Activated T-cell treated with anti-CD3 and anti-CD28 coated beads, Interleukin-2, amount 50 U/mL, for 4 hours (primary cell): ENCODE data around the gene NTN1. TPM values are rescaled to one million over a fixed set of nuclear protein-coding genes. Genes with fewer than 3 reads are reported as not detected.
A peak's percentile ranks its signal among the peaks of the same experiment; 100 is the strongest.

ENCODE experiments used
- ATAC-seq, 2 donors: fragments of 200-7000 bp; cut with Tn5 transposase; one replicate each; pipeline ENCODE4 v1.10.0; 2021
- DNase-seq: peaks from one replicate; pipeline ENCODE4 v3.0.0-alpha.2; 2020
- H3K27me3 Mint-ChIP-seq: one replicate; pipeline ENCODE4 v1.8.0; 2021; ENCODE audit warnings: low read depth, mixed read lengths
- H3K36me3 Mint-ChIP-seq: one replicate; pipeline ENCODE4 v1.8.0; 2022; ENCODE audit warnings: mixed read lengths; ENCODE audit not compliant: insufficient read depth
- H3K4me1 Mint-ChIP-seq: one replicate; pipeline ENCODE4 v1.8.0; 2021; ENCODE audit warnings: low read depth, mixed read lengths
- H3K4me3 Mint-ChIP-seq: one replicate; pipeline ENCODE4 v1.8.0; 2021; ENCODE audit warnings: mild to moderate bottlenecking, moderate library complexity, mixed read lengths
- H3K9me3 Mint-ChIP-seq: one replicate; pipeline ENCODE4 v1.8.0; 2021; ENCODE audit warnings: mixed read lengths
- total RNA-seq, 3 donors: library from RNA; stranded (reverse); gene quantifications; one replicate each; pipeline ENCODE4 v1.2.1, GENCODE V29; 2021

Gene NTN1
- total RNA-seq, 3 donors from 2014 or later: 0.53 to 0.71 (median 0.55) TPM

DNA sequence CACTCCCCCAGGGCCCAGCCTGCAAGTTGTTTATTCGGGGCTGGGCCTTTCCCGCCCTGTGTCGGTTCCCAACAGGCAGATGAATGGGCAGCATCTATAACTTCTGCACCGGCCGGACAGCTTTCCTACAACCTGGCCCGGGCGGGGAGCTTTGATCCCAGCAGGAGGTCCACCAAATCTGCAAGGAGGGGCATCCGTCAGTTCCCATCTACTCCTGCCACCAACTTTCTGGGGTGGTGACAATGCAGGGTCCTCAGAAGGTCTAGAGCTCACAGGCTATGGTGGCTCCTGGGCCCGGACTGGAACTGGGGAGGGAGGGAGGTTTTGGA lies 211.9 kb downstream of the NTN1 start:
- DNase-seq (no peak), ATAC-seq (no peak)
- Mint-ChIP-seq H3K4me1 (peaks cover 2% of the 10 kb centered on the region), H3K36me3 (no peaks in the 10 kb centered on the region), H3K4me3 (no peak overlapping the region), H3K27me3 (peaks cover 7% of the 10 kb centered on the region), H3K9me3 (no peaks in the 10 kb centered on the region)

GRCh38 chr17:9233761-9234160 lies 212.5 kb downstream of the NTN1 start:
- ATAC-seq (no peak), DNase-seq (no peak)
- H3K27me3 Mint-ChIP-seq: peaks cover 7% of the 10 kb centered on the region
- no peaks in the 10 kb centered on the region for H3K9me3 Mint-ChIP-seq
- H3K4me1 Mint-ChIP-seq: peaks cover 5% of the 10 kb centered on the region
- H3K4me3 Mint-ChIP-seq: no peak overlapping the region
- H3K36me3 Mint-ChIP-seq: no peaks in the 10 kb centered on the region

- H3K9me3 Mint-ChIP-seq: no peaks in the 10 kb centered on the region
- H3K4me3 Mint-ChIP-seq: no peak overlapping the region
- no peak for ATAC-seq
- peaks cover 6% of the 10 kb centered on the region for H3K27me3 Mint-ChIP-seq
- peaks cover 12% of the 10 kb centered on the region for H3K4me1 Mint-ChIP-seq
- no peak for DNase-seq
- H3K36me3 Mint-ChIP-seq: no peaks in the 10 kb centered on the region
Measured at GRCh38 chr17:9234389-9234945, 213.2 kb downstream of the NTN1 start.

GRCh38 chr17:9235346-9235745 lies 214.0 kb downstream of the NTN1 start:
- ATAC-seq (peak in 1 of 2 donors; percentile 17), DNase-seq (no peak)
- Mint-ChIP-seq H3K9me3 (no peaks in the 10 kb centered on the region), H3K27me3 (peaks cover 4% of the 10 kb centered on the region), H3K36me3 (no peaks in the 10 kb centered on the region), H3K4me1 (peaks cover 15% of the 10 kb centered on the region), H3K4me3 (no peak overlapping the region)

DNA sequence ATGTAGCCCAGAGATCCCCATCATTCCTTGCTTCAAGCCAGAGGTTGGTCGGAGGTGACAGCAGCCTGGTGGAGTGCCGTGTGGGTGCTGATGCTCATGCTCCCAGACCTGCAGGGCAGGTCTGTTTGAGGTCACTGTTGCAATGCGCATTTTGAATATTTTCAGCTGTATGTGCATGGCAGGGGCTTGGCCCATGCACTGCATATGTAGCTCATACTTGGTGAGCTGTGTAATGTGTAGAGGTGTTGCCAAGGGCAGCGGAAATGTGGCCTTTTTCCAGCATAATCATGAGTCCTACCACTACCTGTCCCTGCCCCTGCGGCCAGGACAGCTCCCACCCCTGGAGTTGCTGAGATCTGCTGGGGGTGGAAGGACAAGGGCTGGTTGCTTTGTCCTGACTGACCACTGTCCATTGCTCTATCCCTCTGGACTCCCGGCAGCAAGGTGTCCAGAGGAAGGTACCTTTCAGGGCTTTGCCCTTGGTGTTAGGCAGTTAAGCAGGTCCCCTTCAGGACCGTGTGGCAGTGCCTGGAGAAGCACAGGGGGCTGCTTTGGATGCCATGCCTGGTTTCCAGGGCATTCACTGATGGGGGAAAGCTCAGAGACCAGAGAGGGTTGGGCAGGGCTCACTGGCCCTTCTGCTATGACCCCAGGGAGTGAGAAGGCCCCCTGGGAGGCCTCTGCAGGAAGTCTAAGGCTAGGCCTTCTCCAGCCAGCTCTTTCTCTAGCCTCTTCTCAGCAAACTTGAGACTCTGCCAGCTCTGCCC lies 215.2 kb downstream of the NTN1 start:
- no peaks in the 10 kb centered on the region for H3K9me3 Mint-ChIP-seq
- H3K36me3 Mint-ChIP-seq: no peaks in the 10 kb centered on the region
- DNase-seq (no peak), ATAC-seq (no peak)
- peaks cover 18% of the 10 kb centered on the region for H3K4me1 Mint-ChIP-seq
- H3K4me3 Mint-ChIP-seq: no peak overlapping the region
- H3K27me3 Mint-ChIP-seq: peaks cover 3% of the 10 kb centered on the region

- peaks cover 20% of the 10 kb centered on the region for H3K4me1 Mint-ChIP-seq
- DNase-seq: no peak
- H3K27me3 Mint-ChIP-seq: peaks cover 3% of the 10 kb centered on the region
- no peaks in the 10 kb centered on the region for H3K36me3 Mint-ChIP-seq
- no peak overlapping the region for H3K4me3 Mint-ChIP-seq
- H3K9me3 Mint-ChIP-seq: no peaks in the 10 kb centered on the region
- ATAC-seq: no peak
Measured at GRCh38 chr17:9237053-9237410, 215.7 kb downstream of the NTN1 start.

DNA sequence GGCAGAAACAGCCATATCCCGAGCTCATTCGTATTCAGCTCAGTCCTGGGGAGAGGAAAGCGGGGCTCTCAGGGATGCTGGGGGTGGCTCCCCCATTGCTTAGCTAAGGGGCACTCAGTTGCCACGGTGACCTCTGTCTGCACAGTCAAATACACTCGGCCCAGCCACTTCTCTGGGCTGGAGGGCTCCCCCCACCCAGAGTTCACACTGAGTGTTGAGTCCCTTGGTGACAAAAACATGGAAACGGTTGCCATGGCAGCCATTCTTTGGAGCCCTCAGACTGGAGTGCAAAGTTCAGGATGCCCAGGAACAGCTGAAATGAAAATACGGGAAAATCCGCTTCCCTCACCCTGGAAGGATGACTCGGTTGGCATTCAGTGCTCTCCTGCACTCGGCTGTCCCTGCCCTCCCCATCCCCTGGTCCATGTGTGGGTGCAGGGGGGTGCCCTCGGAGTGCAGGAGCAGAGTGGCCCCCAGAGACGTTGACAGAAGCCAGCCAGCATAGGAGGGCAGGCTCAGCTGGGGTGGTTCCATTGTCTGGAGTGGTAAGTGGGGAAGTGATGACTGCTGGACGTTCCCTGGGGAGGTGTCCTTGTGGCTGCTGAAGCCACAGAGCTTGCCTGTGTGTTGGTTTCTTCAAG lies 216.5 kb downstream of the NTN1 start:
- Mint-ChIP-seq H3K9me3 (no peaks in the 10 kb centered on the region), H3K4me3 (peak overlapping the region; percentile 60), H3K27me3 (peaks cover 3% of the 10 kb centered on the region), H3K36me3 (no peaks in the 10 kb centered on the region), H3K4me1 (peaks cover 20% of the 10 kb centered on the region)
- ATAC-seq (no peak), DNase-seq (no peak)

DNA sequence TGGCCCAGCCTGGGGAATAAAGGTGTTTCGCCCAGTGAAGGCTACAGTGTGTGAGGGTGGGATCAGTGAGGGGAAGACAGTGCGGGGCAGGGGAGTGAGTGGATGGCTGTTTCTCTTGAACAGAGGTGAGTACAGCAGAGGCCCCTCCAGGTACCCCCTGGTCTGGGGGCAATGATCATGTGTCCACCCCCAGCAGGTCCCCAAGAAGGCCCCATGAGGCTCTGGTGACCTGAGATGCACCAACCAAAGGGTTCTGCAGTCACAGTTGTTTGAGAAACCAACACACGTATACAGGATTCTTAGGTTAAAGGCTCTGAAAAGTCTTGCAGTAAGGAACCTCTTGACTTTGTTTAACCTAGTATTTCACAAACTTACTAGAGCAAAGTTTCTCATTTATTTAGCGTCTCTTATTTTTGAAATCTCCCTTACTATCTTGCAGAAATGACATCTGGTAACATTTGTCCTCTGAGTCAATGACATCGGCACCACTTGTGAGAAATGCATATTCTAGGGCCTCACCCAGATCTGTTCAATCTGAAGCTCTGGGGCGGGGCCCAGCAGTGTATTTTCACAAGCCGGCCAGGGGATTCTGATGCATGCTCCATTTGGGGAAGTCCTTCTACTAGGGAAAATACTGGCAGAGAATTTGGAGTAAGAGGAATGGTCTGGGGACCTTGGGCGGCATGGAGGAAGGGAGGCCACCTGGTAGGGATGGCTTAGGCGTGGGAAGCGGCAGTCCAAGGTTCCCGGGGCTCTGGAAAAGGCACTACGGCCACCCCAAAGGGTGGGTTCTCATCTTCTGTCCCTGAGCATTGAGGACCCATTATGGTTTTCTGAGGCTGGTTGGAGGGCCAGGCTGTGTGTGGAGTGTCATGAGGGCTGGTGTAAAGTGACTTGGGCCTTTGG lies 217.3 kb downstream of the NTN1 start:
- DNase-seq: no peak
- peaks cover 20% of the 10 kb centered on the region for H3K4me1 Mint-ChIP-seq

DNA sequence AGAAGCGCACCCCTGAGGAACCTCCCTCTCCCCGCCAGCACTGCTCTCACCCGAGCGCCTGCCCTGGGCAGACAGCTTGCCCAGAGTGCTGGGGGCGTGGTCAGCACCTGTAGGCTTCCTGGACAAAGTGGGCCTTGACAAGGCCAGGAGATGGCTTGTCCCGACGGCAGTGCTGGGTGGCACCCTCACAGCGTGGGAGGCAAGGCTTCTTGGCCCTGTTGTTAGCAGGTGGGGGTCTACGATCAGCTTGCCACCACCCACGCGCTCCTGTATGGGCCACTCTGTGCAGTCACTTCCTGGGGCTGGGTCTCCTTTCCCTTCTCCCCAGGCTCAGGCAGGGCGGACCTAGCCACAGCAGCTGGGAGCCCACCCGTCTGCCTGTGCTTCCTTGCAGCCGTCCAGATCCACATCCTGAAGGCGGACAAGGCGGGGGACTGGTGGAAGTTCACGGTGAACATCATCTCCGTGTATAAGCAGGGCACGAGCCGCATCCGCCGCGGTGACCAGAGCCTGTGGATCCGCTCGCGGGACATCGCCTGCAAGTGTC lies 218.0 kb downstream of the NTN1 start:
- no peaks in the 10 kb centered on the region for H3K9me3 Mint-ChIP-seq
- DNase-seq: no peak

More for the DNA sequence above, 217.3 kb downstream of the NTN1 start:
- Mint-ChIP-seq H3K36me3 (no peaks in the 10 kb centered on the region), H3K27me3 (peaks cover 3% of the 10 kb centered on the region), H3K4me3 (peak overlapping the region; percentile 81), H3K9me3 (no peaks in the 10 kb centered on the region)
- no peak for ATAC-seq

GRCh38 chr17:9239793-9240658 lies 218.7 kb downstream of the NTN1 start:
- Mint-ChIP-seq H3K9me3 (no peaks in the 10 kb centered on the region), H3K4me3 (peak overlapping the region; percentile 81), H3K36me3 (no peaks in the 10 kb centered on the region), H3K4me1 (peaks cover 20% of the 10 kb centered on the region), H3K27me3 (no peaks in the 10 kb centered on the region)
- ATAC-seq (peak; percentile 79 to 82), DNase-seq (peak; percentile 62)

More for the DNA sequence above, 218.0 kb downstream of the NTN1 start:
- peak overlapping the region; percentile 81 for H3K4me3 Mint-ChIP-seq
- no peaks in the 10 kb centered on the region for H3K27me3 Mint-ChIP-seq
- peak; percentile 8 to 20 for ATAC-seq
- H3K36me3 Mint-ChIP-seq: no peaks in the 10 kb centered on the region
- peaks cover 20% of the 10 kb centered on the region for H3K4me1 Mint-ChIP-seq

DNA sequence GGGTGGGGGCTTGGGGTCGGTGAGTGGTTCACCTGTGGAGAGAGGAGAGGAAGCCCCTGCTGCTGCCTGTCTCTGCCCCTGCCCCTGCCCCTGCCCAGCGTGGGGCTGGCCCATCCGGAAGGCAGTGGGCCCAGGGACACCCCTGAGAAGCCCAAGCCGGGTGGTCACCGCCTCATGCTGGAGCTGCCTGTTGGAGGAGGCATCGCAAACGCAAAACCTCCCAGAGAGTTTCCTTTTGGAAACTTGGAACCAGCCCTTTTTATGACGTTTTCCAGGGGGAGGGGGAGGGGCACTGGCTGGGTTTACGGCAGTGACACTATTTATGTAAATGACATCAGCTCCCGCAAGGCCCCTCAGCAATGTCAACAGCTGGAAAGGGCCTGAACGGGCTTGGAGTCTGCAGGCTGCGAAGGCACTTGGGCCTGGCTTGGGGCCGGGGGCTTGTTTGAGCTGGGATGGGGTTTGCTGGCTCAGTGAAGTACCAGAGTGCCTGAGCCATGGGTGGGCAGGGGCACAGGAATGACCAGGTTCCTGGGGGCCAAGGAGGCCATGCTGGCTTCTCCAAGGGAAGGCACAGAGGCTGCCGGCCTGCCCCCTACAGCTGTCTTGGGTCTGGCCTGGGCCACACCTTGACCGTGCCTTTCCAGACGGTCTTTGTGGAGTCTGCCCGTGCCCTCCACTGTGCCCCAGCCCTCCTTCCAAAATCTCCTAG lies 219.5 kb downstream of the NTN1 start:
- peak overlapping the region; percentile 62 for H3K4me3 Mint-ChIP-seq
- H3K4me1 Mint-ChIP-seq: peaks cover 18% of the 10 kb centered on the region
- no peaks in the 10 kb centered on the region for H3K27me3 Mint-ChIP-seq
- no peaks in the 10 kb centered on the region for H3K36me3 Mint-ChIP-seq
- DNase-seq (no peak), ATAC-seq (no peak)
- no peaks in the 10 kb centered on the region for H3K9me3 Mint-ChIP-seq

GRCh38 chr17:9241371-9241712 lies 220.0 kb downstream of the NTN1 start:
- H3K4me3 Mint-ChIP-seq: peak overlapping the region; percentile 35
- ATAC-seq (no peak), DNase-seq (no peak)
- peaks cover 18% of the 10 kb centered on the region for H3K4me1 Mint-ChIP-seq
- H3K36me3 Mint-ChIP-seq: no peaks in the 10 kb centered on the region
- H3K9me3 Mint-ChIP-seq: no peaks in the 10 kb centered on the region
- no peaks in the 10 kb centered on the region for H3K27me3 Mint-ChIP-seq
